ENCODE measurements around the gene CHN2.
"Not testable (repeated sequence)": the region's sequence is repeated elsewhere in the genome, so short reads cannot be mapped to it uniquely, and the experiment has no call there.

CHN2 gene

GRCh38 chr7:29511337-29511736, 316.8 kb downstream of the CHN2 start:
- DNase-seq: no peak

GRCh38 chr7:29511851-29512250, 317.3 kb downstream of the CHN2 start:
- DNase-seq: no peak

DNA sequence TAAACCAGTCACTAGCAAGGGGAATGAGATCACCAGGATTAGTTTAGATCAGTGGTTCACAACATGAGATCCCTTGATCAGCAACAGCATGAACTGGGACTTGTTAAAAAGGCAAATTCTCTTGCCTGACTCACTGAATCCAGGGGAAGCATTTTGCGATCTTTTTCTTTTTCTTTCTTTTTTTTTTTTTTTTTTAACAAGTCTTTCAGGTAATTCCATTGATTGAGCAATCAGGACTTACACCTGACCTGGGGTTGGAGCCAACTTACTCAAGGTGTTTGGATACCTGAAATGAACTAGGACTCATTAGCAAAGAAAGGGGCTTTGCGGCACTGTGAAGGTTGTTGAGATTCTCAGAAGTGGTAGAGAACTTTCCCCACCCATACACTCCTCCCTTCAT, 321.9 kb downstream of the CHN2 start:
- DNase-seq: no peak

- DNase-seq: no peak
Measured at GRCh38 chr7:29518616-29519015, 324.0 kb downstream of the CHN2 start.

DNA sequence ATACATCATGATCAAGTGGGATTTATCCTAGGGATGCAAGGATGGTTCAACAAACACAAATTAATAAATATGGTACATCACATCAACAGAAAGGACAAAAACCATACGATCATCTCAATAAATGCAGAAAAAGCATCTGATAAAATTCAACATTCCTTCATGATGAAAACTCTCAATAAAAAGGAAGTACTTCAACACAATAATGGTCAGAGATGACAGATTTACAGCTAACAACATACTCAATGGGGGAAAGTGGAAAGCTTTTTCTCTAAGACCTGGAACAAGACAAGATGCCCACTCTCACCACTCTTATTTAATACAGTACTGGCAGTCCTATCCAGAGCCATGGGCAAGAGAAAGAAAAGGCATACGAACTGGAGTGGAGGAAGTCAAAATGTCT, 329.2 kb downstream of the CHN2 start:
- no peak for DNase-seq

DNA sequence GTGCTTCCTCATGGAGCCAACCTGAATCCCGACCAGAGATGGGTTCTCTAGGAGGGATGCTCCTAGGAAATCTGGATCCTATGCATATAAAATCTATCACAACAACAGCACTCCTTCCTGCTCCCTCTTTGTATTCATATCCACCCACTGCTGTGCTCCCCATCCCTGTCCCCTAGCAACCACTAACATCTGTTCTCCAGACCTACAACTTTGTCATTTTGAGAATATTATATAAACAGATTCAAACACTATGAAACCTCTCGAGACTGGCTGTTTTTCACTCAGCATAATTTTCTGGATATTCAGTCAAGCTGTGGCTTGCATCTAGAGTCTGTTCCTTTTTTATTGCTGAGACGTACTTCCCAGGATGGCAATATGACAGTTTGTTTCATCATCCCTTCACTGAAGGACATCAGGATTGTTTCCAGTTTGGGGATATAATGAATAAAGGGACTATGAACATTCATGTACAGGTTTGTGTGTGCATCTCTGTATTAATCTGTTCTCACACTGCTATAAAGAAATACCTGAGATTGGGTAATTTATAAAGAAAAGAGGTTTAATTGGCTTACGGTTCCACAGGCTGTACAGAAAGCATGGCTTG, 333.0 kb downstream of the CHN2 start:
- DNase-seq: no peak

- DNase-seq: not testable (repeated sequence)
Measured at GRCh38 chr7:29528526-29528925, 334.0 kb downstream of the CHN2 start.
